Mucosa of stomach (tissue), 1 donor: ENCODE measurements around the gene GABBR1.

Experiments
- H3K27me3 ChIP-seq: one replicate; pipeline ENCODE4 v1.7.0; 2013; ENCODE audit warnings: mild to moderate bottlenecking, low read length; ENCODE audit not compliant: control insufficient read depth, insufficient read depth
- H3K36me3 ChIP-seq: one replicate; pipeline ENCODE4 v1.7.0; 2013; ENCODE audit warnings: low read length; ENCODE audit not compliant: control insufficient read depth, insufficient read depth
- H3K4me1 ChIP-seq: one replicate; pipeline ENCODE4 v1.7.0; 2013; ENCODE audit warnings: mild to moderate bottlenecking, low read length; ENCODE audit not compliant: control insufficient read depth, insufficient read depth
- H3K4me3 ChIP-seq: one replicate; pipeline ENCODE4 v1.7.0; 2013; ENCODE audit warnings: low read length
- H3K9ac ChIP-seq: one replicate; pipeline ENCODE4 v1.7.0; 2013; ENCODE audit warnings: mild to moderate bottlenecking, low read length, moderate library complexity
- H3K9me3 ChIP-seq: one replicate; pipeline ENCODE4 v1.7.0; 2013; ENCODE audit warnings: mild to moderate bottlenecking, low read length, moderate library complexity; ENCODE audit not compliant: control insufficient read depth
- donor health status: Pancreatic carcinoma.

The GABBR1 gene

DNA sequence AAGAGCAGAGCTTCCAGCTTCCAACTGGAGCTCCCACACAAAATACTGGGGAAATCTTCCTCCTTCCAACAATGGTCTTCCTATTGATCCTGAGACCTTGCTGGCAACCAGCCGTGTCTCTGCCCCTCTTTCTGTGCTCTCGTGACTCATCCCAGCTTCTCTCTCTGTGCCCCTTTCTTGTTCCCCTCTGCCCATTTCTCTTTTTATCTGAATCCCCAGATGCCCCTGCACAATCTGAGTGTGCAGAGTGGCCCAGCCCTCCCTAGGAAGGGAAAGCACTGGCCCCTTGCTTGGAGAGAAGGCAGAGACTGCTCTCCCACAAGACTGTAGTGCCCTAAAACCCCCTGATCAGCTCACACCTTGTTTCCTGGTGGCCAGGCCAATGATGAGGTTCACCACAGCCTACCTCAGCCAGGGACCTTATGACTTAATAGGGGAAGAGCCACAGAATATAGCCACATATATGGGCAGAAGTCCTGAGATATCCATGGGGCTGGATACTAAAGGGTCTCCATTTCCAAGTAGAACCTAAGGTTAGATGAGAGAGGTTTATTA, 122.2 kb downstream of the GABBR1 start:
- Histone ChIP-seq H3K4me1 (no peaks in the 10 kb centered on the region), H3K4me3 (no peak overlapping the region), H3K27me3 (no peaks in the 10 kb centered on the region), H3K9ac (no peak overlapping the region), H3K36me3 (no peaks in the 10 kb centered on the region), H3K9me3 (no peaks in the 10 kb centered on the region)

- Histone ChIP-seq H3K27me3 (no peaks in the 10 kb centered on the region), H3K9ac (no peak overlapping the region), H3K9me3 (no peaks in the 10 kb centered on the region), H3K4me1 (no peaks in the 10 kb centered on the region), H3K4me3 (no peak overlapping the region), H3K36me3 (no peaks in the 10 kb centered on the region)
Measured at GRCh38 chr6:29510202-29510601, 122.8 kb downstream of the GABBR1 start.
